K562 (cell line): ENCODE measurements around the gene FOXR1. TPM values are rescaled to one million over a fixed set of nuclear protein-coding genes. Genes with fewer than 3 reads are reported as not detected.

Source experiments
- EWSR1 ChIP-seq: fragments of 450-650 bp; IDR thresholded peaks from 2 replicates; pipeline ENCODE4 v1.6.1; 2018; ENCODE audit warnings: borderline replicate concordance, mild to moderate bottlenecking, low read depth, moderate library complexity; ENCODE audit not compliant: partially characterized antibody
- GABPB1 ChIP-seq: sonication (generic); formaldehyde crosslinking; IDR thresholded peaks from 2 replicates; pipeline ENCODE4 v1.8.0; 2022; ENCODE audit warnings: mild to moderate bottlenecking, missing genetic modification reagents
- HCFC1 ChIP-seq: IDR thresholded peaks from 2 replicates; pipeline ENCODE4 v1.6.1; 2012; ENCODE audit warnings: low read depth, low read length, improper control_type of control experiment
- HMGN3 ChIP-seq: IDR thresholded peaks from 2 replicates; pipeline ENCODE4 v1.6.1; 2011; ENCODE audit warnings: borderline replicate concordance, low read depth, mild to moderate bottlenecking, mixed read lengths, low read length; ENCODE audit not compliant: insufficient read length; ENCODE audit errors: extremely low read depth
- KAT7 ChIP-seq: sonication (generic); formaldehyde crosslinking; IDR thresholded peaks from 2 replicates; pipeline ENCODE4 v1.8.0; 2022; ENCODE audit warnings: missing genetic modification reagents, mild to moderate bottlenecking, borderline replicate concordance
- NEUROD1 ChIP-seq: fragments of 150-350 bp; IDR thresholded peaks from 2 replicates; pipeline ENCODE4 v1.6.1; 2014; ENCODE audit warnings: borderline replicate concordance, low read length, low read depth; ENCODE audit not compliant: partially characterized antibody
- NR2C1 ChIP-seq, 2 experiments: fragments of 450-650 bp; IDR thresholded peaks; 2 replicates each; pipeline ENCODE4 v1.6.1; 2017; ENCODE audit warnings: mild to moderate bottlenecking in 2 of 2, antibody characterized with exemption in 1 of 2, inconsistent platforms in 1 of 2, missing compliant biosample characterization in 1 of 2, missing genetic modification characterization in 1 of 2
- RBFOX2 ChIP-seq: fragments of 200-400 bp; formaldehyde crosslinking; IDR thresholded peaks from 2 replicates; pipeline ENCODE4 v1.6.1; 2017; ENCODE audit warnings: low read depth, mild to moderate bottlenecking, low read length, moderate library complexity
- RBM14 ChIP-seq: fragments of 200-400 bp; formaldehyde crosslinking; IDR thresholded peaks from 2 replicates; pipeline ENCODE4 v1.6.1; 2018; ENCODE audit warnings: low read depth, mild to moderate bottlenecking, low read length, moderate library complexity, borderline replicate concordance; ENCODE audit not compliant: insufficient read depth
- SAP30 ChIP-seq: fragments of 200-600 bp; sonication (generic); IDR thresholded peaks from 2 replicates; pipeline ENCODE4 v1.6.1; 2012; ENCODE audit warnings: borderline replicate concordance, low read depth, mild to moderate bottlenecking, moderate library complexity, low read length, control low read depth, inconsistent platforms; ENCODE audit not compliant: insufficient read depth, poor library complexity, severe bottlenecking
- SIX5 ChIP-seq, 2 experiments: IDR thresholded peaks; 2 replicates each; pipeline ENCODE4 v1.6.1; 2011; ENCODE audit warnings: low read length in 2 of 2, borderline replicate concordance in 1 of 2, low read depth in 1 of 2, mild to moderate bottlenecking in 1 of 2, moderate library complexity in 1 of 2; ENCODE audit not compliant: insufficient read depth in 1 of 2
- TEAD1 ChIP-seq, 2 experiments: fragments of 450-650 bp in 1 of 2; sonication (generic) in 1 of 2; formaldehyde crosslinking; IDR thresholded peaks; 2 replicates each; pipeline versions ENCODE4 v1.4.0 to v1.8.0; 2020 to 2022; ENCODE audit warnings: mild to moderate bottlenecking in 2 of 2, missing genetic modification reagents in 1 of 2
- ZBED1 ChIP-seq: IDR thresholded peaks from 2 replicates; pipeline ENCODE4 v1.6.1; 2014
- ZFX ChIP-seq: sonication (generic); formaldehyde crosslinking; IDR thresholded peaks from 2 replicates; pipeline ENCODE4 v1.8.0; 2022; ENCODE audit warnings: mild to moderate bottlenecking, missing genetic modification reagents, moderate library complexity
- ZNF143 ChIP-seq: sonication (generic); formaldehyde crosslinking; IDR thresholded peaks from 2 replicates; pipeline ENCODE4 v1.9.0; 2022; ENCODE audit warnings: mild to moderate bottlenecking, missing genetic modification reagents
- ZNF347 ChIP-seq: fragments of 450-650 bp; formaldehyde crosslinking; IDR thresholded peaks from 2 replicates; pipeline ENCODE4 v1.4.0; 2020; ENCODE audit warnings: low read depth, mild to moderate bottlenecking, moderate library complexity
- ZNF668 ChIP-seq: fragments of 250-450 bp; sonication (Bioruptor Pico); IDR thresholded peaks from 2 replicates; pipeline ENCODE4 v1.8.0; 2022; ENCODE audit warnings: mild to moderate bottlenecking, inconsistent platforms
- polyA plus RNA-seq, 8 experiments: library from polyadenylated mRNA; depleted of rRNA in 4 of 8; stranded (reverse) in 5 of 8; unstranded in 3 of 8; fragments of >200 nt; fragmentation: Nextera tagmentation in 2 of 8; fragmentation: Illumina TruSeq in 1 of 8; extraction: Ambion mirVana in 2 of 8; extraction: Trizol in 1 of 8; gene quantifications; 2 replicates each; pipeline versions ENCODE4 v1.2.1 to v1.2.3, GENCODE V29; 2011 to 2014; ENCODE audit warnings: inconsistent platforms in 1 of 8, missing spikeins in 1 of 8
- total RNA-seq, 7 experiments: library from RNA; depleted of rRNA in 6 of 7; stranded (reverse); fragments of >200 nt in 6 of 7; fragmentation: Illumina TruSeq in 2 of 7; extraction: Trizol in 2 of 7; gene quantifications; 2 replicates each; pipeline versions ENCODE4 v1.2.1 to v1.2.3, GENCODE V29; 2011 to 2021; ENCODE audit warnings: low replicate concordance in 1 of 7
- TF ChIP-seq, protein P1 (sequence below), 2 experiments: fragments of 450-650 bp; IDR thresholded peaks; 2 replicates each; pipeline ENCODE4 v1.6.1; 2018; ENCODE audit warnings: mild to moderate bottlenecking in 2 of 2, low read depth in 1 of 2; ENCODE audit not compliant: partially characterized antibody in 2 of 2
- TF ChIP-seq, protein P2 (sequence below): sonication (generic); formaldehyde crosslinking; IDR thresholded peaks from 2 replicates; pipeline ENCODE4 v1.8.1; 2023; ENCODE audit warnings: mild to moderate bottlenecking, missing genetic modification reagents

The FOXR1 gene
- total and polyA plus RNA-seq, 9 of the 15 experiments (the other 6 are each of a cell fraction or from before 2014, with no cell fraction given) = not detected

GRCh38 chr11:118924591-118925585, 46.7 kb upstream of the FOXR1 start (continued):
- TF ChIP-seq EWSR1 (no peak), NEUROD1 (peak; percentile 18), HMGN3 (peak; percentile 16), GABPB1 (peak; percentile 38; the same call in 1 of the 2 replicates), KAT7 (CRISPR knock-in tag) (peak; percentile 87), RBM14 (no peak), ZNF143 (peak; percentile 89), RBFOX2 (peak; percentile 48), SAP30 (peak; percentile 89), ZBED1 (no peak), ZNF668 (CRISPR knock-in tag) (no peak), TEAD1 (CRISPR knock-in tag; IDR thresholded peaks at IDR 0.05) (0 out of 4 replicates have a peak, but pooled peaks of 1 of the 2 experiments have one; percentile 5), NR2C1 (IDR thresholded peaks at IDR 0.05) (peak; percentile 69), NR2C1 (tag; IDR thresholded peaks at IDR 0.05) (peak; percentile 87), ZNF347 (CRISPR knock-in tag) (no peak), SIX5 (IDR thresholded peaks at IDR 0.05; ENCODE audit: borderline replicate concordance in 1 of 2, insufficient read depth in 1 of 2, low read depth in 1 of 2, low read length in 2 of 2) (peak; percentile 53 to 77; a peak in 3 of 4 replicates), HCFC1 (peak; percentile 88), ZFX (CRISPR knock-in tag) (peak; percentile 88)
- TF ChIP-seq, protein P1, sequence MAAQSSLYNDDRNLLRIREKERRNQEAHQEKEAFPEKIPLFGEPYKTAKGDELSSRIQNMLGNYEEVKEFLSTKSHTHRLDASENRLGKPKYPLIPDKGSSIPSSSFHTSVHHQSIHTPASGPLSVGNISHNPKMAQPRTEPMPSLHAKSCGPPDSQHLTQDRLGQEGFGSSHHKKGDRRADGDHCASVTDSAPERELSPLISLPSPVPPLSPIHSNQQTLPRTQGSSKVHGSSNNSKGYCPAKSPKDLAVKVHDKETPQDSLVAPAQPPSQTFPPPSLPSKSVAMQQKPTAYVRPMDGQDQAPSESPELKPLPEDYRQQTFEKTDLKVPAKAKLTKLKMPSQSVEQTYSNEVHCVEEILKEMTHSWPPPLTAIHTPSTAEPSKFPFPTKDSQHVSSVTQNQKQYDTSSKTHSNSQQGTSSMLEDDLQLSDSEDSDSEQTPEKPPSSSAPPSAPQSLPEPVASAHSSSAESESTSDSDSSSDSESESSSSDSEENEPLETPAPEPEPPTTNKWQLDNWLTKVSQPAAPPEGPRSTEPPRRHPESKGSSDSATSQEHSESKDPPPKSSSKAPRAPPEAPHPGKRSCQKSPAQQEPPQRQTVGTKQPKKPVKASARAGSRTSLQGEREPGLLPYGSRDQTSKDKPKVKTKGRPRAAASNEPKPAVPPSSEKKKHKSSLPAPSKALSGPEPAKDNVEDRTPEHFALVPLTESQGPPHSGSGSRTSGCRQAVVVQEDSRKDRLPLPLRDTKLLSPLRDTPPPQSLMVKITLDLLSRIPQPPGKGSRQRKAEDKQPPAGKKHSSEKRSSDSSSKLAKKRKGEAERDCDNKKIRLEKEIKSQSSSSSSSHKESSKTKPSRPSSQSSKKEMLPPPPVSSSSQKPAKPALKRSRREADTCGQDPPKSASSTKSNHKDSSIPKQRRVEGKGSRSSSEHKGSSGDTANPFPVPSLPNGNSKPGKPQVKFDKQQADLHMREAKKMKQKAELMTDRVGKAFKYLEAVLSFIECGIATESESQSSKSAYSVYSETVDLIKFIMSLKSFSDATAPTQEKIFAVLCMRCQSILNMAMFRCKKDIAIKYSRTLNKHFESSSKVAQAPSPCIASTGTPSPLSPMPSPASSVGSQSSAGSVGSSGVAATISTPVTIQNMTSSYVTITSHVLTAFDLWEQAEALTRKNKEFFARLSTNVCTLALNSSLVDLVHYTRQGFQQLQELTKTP (IDR thresholded peaks at IDR 0.05; ENCODE audit: low read depth in 1 of 2, partially characterized antibody in 2 of 2) = peak in 1 of 2 experiments; percentile 83
- TF ChIP-seq, protein P2, sequence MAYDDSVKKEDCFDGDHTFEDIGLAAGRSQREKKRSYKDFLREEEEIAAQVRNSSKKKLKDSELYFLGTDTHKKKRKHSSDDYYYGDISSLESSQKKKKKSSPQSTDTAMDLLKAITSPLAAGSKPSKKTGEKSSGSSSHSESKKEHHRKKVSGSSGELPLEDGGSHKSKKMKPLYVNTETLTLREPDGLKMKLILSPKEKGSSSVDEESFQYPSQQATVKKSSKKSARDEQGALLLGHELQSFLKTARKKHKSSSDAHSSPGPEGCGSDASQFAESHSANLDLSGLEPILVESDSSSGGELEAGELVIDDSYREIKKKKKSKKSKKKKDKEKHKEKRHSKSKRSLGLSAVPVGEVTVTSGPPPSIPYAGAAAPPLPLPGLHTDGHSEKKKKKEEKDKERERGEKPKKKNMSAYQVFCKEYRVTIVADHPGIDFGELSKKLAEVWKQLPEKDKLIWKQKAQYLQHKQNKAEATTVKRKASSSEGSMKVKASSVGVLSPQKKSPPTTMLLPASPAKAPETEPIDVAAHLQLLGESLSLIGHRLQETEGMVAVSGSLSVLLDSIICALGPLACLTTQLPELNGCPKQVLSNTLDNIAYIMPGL (CRISPR knock-in tag) = 0 out of 2 replicates have a peak, but pooled peaks have one; percentile 23
